PC-3 (cell line): ENCODE results near the gene ADARB2. TPM values are rescaled to one million over a fixed set of nuclear protein-coding genes. Genes with fewer than 3 reads are reported as not detected.

Experiments
- ATAC-seq: fragments of 200-7000 bp; cut with Tn5 transposase; 2 replicates; pipeline ENCODE4 v1.9.1; 2020; ENCODE audit warnings: mild to moderate bottlenecking, moderate library complexity
- BruUV-seq: library from RNA; stranded (reverse); fragments of 400-500 nt; replicated peaks from 2 replicates; lab custom pipeline; 2021; lab: Mats Ljungman, UMichigan
- CTCF ChIA-PET: fragments of 300-600 bp; sonication (Branson Sonifier 250); formaldehyde crosslinking; loops from one replicate; lab custom pipeline; 2022; ENCODE audit warnings: antibody characterized with exemption; lab: Charles Lee
- POLR2A ChIA-PET: fragments of 300-600 bp; sonication (Branson Sonifier 250); formaldehyde crosslinking; loops from one replicate; lab custom pipeline; 2022; ENCODE audit warnings: antibody characterized with exemption; ENCODE audit not compliant: unreplicated experiment; lab: Charles Lee
- DNase-seq: peaks from one replicate; pipeline ENCODE4 v3.0.0-alpha.2; 2015
- H2AFZ ChIP-seq: fragments of 300-600 bp; sonication (generic); 2 replicates; pipeline ENCODE4 v1.6.0; 2016; ENCODE audit warnings: antibody characterized with exemption, low read length
- H3F3A ChIP-seq: fragments of 300-600 bp; sonication (generic); one replicate; pipeline ENCODE4 v1.6.0; 2017; ENCODE audit warnings: antibody characterized with exemption, low read length, control low read depth, mild to moderate bottlenecking; ENCODE audit not compliant: unreplicated experiment
- H3K27ac ChIP-seq: fragments of 300-600 bp; sonication (generic); 2 replicates; pipeline ENCODE4 v1.5.1; 2016; ENCODE audit warnings: mild to moderate bottlenecking, low read length
- H3K27me3 ChIP-seq: fragments of 300-600 bp; sonication (generic); 2 replicates; pipeline ENCODE4 v1.6.1; 2016; ENCODE audit warnings: low read length, mixed read lengths
- H3K36me3 ChIP-seq: fragments of 300-600 bp; sonication (generic); 2 replicates; pipeline ENCODE4 v1.6.1; 2016; ENCODE audit warnings: low read depth, mixed run types, low read length, mixed read lengths
- H3K4me1 ChIP-seq: fragments of 300-600 bp; sonication (generic); 2 replicates; pipeline ENCODE4 v1.5.1; 2016; ENCODE audit warnings: low read length; ENCODE audit not compliant: insufficient read depth
- H3K4me2 ChIP-seq: fragments of 300-600 bp; sonication (generic); 2 replicates; pipeline ENCODE4 v1.6.0; 2016; ENCODE audit warnings: low read length
- H3K4me3 ChIP-seq: fragments of 300-600 bp; sonication (generic); 2 replicates; pipeline ENCODE4 v1.5.1; 2016; ENCODE audit warnings: mild to moderate bottlenecking, low read length, mixed read lengths
- H3K79me2 ChIP-seq: fragments of 300-600 bp; sonication (generic); 2 replicates; pipeline ENCODE4 v1.6.1; 2017; ENCODE audit warnings: low read length, mixed read lengths
- H3K9ac ChIP-seq: fragments of 300-600 bp; sonication (generic); 2 replicates; pipeline ENCODE4 v1.6.0; 2016; ENCODE audit warnings: mild to moderate bottlenecking, low read length
- H3K9me2 ChIP-seq: fragments of 300-600 bp; sonication (generic); replicated peaks from 2 replicates; pipeline ENCODE4 v1.6.1; 2016; ENCODE audit warnings: mixed run types, low read length, mixed read lengths
- H3K9me3 ChIP-seq: fragments of 300-600 bp; sonication (generic); 2 replicates; pipeline ENCODE4 v1.6.1; 2016; ENCODE audit warnings: low read length, mixed read lengths
- H4K20me1 ChIP-seq: fragments of 300-600 bp; sonication (generic); 2 replicates; pipeline ENCODE4 v1.6.1; 2016; ENCODE audit warnings: low read length, mixed read lengths
- EZH2 ChIP-seq: fragments of 300-600 bp; sonication (generic); IDR thresholded peaks from one replicate; pipeline ENCODE4 v1.6.1; 2017; ENCODE audit warnings: antibody characterized with exemption, mild to moderate bottlenecking, low read length; ENCODE audit not compliant: unreplicated experiment
- EZH2phosphoT487 ChIP-seq: fragments of 300-600 bp; sonication (generic); IDR thresholded peaks from 2 replicates; pipeline ENCODE4 v1.6.1; 2018; ENCODE audit warnings: mild to moderate bottlenecking, antibody characterized with exemption, low read length, borderline replicate concordance
- intact Hi-C: fragments of 100-400 bp; cut with micrococcal nuclease; formaldehyde crosslinking; loops from 2 replicates; pipeline ENCODE4 v1.9.0; 2023
- total RNA-seq: library from RNA; depleted of rRNA; stranded (reverse); fragments of >200 nt; gene quantifications from 2 replicates; pipeline ENCODE4 v1.2.3, GENCODE V29; 2014
- TF ChIP-seq, protein P1 (sequence below): fragments of 300-600 bp; sonication (generic); conservative IDR thresholded peaks from 2 replicates; pipeline ENCODE4 v1.5.1; 2017; ENCODE audit warnings: antibody characterized with exemption, low read depth, mild to moderate bottlenecking, low read length

ADARB2 gene
- total RNA-seq, 1 experiment from 2014 or later: not detected

DNA sequence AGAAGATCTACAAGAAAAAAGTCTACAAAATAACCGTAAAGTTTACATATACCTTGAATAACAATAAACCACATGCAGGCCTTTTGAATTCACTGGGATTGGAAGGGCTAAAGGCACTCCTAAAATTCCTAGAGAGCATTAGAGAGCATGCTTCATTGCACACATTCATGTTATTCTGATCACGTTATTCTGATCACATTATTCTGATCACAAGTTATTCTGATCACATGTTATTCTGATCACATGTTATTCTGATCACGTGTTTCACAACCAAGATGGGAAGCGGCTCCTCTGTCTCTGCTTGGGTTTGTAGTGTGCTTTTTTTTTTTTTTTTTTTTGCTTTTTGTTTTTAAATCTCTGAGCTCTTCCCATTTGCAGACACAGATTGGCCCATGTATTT is 20.5 kb downstream of the ADARB2 start:
- intact Hi-C loops: no loop called here
- no peaks in the 10 kb centered on the region for H3K9me2 ChIP-seq
- H3K27me3 ChIP-seq: no peaks in the 10 kb centered on the region
- no peak overlapping the region for H3K4me3 ChIP-seq
- DNase-seq: no peak
- H3F3A ChIP-seq: no peaks in the 10 kb centered on the region
- no peak overlapping the region for H3K9ac ChIP-seq
- TF ChIP-seq EZH2 (no peak), EZH2phosphoT487 (no peak)
- TF ChIP-seq, protein P1, sequence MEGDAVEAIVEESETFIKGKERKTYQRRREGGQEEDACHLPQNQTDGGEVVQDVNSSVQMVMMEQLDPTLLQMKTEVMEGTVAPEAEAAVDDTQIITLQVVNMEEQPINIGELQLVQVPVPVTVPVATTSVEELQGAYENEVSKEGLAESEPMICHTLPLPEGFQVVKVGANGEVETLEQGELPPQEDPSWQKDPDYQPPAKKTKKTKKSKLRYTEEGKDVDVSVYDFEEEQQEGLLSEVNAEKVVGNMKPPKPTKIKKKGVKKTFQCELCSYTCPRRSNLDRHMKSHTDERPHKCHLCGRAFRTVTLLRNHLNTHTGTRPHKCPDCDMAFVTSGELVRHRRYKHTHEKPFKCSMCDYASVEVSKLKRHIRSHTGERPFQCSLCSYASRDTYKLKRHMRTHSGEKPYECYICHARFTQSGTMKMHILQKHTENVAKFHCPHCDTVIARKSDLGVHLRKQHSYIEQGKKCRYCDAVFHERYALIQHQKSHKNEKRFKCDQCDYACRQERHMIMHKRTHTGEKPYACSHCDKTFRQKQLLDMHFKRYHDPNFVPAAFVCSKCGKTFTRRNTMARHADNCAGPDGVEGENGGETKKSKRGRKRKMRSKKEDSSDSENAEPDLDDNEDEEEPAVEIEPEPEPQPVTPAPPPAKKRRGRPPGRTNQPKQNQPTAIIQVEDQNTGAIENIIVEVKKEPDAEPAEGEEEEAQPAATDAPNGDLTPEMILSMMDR: no peak
- no TSS peak for BruUV-seq
- H4K20me1 ChIP-seq: no peaks in the 10 kb centered on the region
- H3K4me2 ChIP-seq: no peak overlapping the region
- CTCF ChIA-PET: no interaction called here
- no peaks in the 10 kb centered on the region for H3K36me3 ChIP-seq
- POLR2A ChIA-PET: no interaction called here
- no peak for ATAC-seq
- no peak overlapping the region for H3K27ac ChIP-seq
- H2AFZ ChIP-seq: no peak overlapping the region
- no peaks in the 10 kb centered on the region for H3K4me1 ChIP-seq
- H3K9me3 ChIP-seq: no peaks in the 10 kb centered on the region
- H3K79me2 ChIP-seq: no peaks in the 10 kb centered on the region

DNA sequence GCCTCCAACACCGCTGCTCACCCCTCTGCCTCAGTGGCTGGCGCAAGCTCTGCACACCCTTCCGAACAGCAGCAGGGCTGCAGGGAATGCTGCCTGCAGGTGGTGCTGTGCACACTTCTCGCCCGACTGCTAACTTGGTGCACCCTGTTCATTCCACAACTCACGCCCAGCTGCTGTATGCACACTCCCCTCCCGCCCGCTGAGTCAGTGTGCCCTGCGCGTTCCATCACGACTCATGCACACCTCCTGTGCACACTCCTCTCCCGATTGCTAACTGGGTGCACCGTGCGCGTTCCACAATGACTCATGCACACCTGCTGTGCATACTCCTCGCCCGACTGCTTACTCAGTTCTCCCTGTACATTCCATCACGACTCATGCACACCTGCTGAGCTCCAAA is 21.5 kb downstream of the ADARB2 start:
- ChIA-PET POLR2A (no interaction called here), CTCF (no interaction called here)
- Histone ChIP-seq H3K4me2 (no peak overlapping the region), H3K9me3 (no peaks in the 10 kb centered on the region), H3K27ac (no peak overlapping the region), H3K27me3 (no peaks in the 10 kb centered on the region), H3F3A (no peaks in the 10 kb centered on the region), H3K36me3 (no peaks in the 10 kb centered on the region), H3K79me2 (no peaks in the 10 kb centered on the region), H3K9me2 (no peaks in the 10 kb centered on the region), H2AFZ (no peak overlapping the region), H3K9ac (no peak overlapping the region), H4K20me1 (no peaks in the 10 kb centered on the region), H3K4me3 (no peak overlapping the region), H3K4me1 (no peaks in the 10 kb centered on the region)
- DNase-seq (peak; percentile 19), ATAC-seq (no peak; the same call in 1 of the 2 replicates)
- intact Hi-C loops: no loop called here
- BruUV-seq: no TSS peak
- TF ChIP-seq, protein P1: peak; percentile 27; the same call in 1 of the 2 replicates
- TF ChIP-seq EZH2 (no peak), EZH2phosphoT487 (no peak)

DNA sequence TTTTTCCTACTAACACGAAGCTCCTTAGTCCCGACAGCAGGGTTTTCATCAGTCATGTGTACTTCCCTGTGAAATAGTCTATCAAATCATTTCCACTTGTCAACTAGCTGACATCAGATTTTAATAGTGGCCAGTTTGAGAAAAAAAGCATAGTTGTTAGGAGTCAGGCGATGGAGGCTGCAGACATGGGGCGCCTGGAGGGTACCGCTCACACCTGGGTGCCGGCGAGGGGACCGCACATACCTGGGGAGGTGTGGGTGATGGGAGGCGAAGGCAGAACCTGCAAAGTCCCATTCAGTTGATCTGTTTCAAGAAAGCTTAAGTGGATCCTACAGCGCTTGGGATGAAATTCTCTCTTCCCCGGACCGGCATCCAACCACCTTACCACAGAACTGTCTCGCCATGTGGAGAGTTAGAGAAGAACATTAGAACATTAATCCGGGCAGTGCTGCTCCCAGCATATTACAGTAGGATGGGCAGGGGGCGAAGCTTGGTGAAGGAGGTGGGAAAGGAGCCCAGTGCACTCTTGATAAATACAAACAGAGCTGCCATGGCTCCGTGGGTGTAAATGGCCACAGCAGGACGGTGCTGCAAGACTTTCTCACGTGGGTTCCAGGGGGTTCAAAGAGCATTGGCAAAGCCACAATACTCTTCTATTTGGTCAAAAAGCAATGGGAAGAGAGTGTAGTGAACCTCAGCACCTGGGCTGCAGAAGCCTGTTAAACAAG is 24.2 kb downstream of the ADARB2 start:
- Histone ChIP-seq H3K79me2 (no peaks in the 10 kb centered on the region), H3K36me3 (no peaks in the 10 kb centered on the region), H3K27ac (no peak overlapping the region), H2AFZ (no peak overlapping the region), H3K4me2 (no peak overlapping the region), H3K9me3 (no peaks in the 10 kb centered on the region), H3K4me1 (no peaks in the 10 kb centered on the region), H3K9me2 (no peaks in the 10 kb centered on the region), H3K4me3 (no peak overlapping the region), H3K27me3 (no peaks in the 10 kb centered on the region), H3K9ac (no peak overlapping the region), H3F3A (no peaks in the 10 kb centered on the region), H4K20me1 (no peaks in the 10 kb centered on the region)
- CTCF ChIA-PET: no interaction called here
- TF ChIP-seq EZH2: no peak
- TF ChIP-seq, protein P1: no peak
- no peak for TF ChIP-seq EZH2phosphoT487
- DNase-seq: no peak
- BruUV-seq: no TSS peak
- intact Hi-C loops: no loop called here
- ATAC-seq: no peak
- POLR2A ChIA-PET: no interaction called here
